GM19328 (cell line): ENCODE measurements around the gene CTXN1.
"Not testable (repeated sequence)": the region's sequence is repeated elsewhere in the genome, so short reads cannot be mapped to it uniquely, and the experiment has no call there.

ENCODE experiments used
- ATAC-seq: cut with Tn5 transposase; IDR thresholded peaks from one replicate; pipeline ENCODE4 v1.9.1; 2021; ENCODE audit warnings: mild to moderate bottlenecking, moderate library complexity; ENCODE audit not compliant: unreplicated experiment

CTXN1 gene

DNA sequence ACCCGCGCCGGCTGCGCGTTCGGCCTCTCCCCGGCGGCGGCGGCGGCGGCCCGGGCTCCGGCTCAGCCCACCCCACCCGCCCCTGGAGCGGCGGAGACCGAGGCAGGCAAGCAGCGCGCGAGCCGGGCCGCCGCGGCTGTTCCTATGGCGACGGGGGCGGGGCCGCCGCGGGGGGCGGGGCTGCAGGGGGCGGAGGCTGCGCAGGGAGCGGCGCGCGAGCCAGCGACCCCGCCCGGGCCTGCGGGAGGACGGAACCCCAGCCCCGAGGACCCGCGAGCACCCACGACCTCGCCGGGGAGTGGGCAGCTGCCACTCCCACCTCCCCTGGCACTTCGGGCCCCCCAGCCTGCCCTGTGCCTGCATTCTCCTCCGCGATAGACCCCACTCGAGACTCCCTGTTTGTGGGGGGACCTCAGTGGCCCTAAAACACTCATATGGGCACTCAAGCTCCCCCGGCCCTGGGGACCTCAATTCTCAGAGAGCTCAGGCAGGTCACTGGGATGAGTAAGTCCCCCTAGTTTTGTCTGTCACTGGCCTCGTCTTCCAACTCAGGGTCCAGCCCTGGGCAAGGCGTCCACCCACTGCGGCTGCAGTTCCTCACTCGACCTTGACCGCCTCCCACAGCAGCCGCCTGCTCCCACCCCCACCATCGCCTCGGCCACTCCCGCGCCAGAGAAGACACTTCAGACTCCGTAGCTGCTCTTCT is at the start of gene CTXN1:
TSS of gene CTXN1 (minus strand) at position 115 of the 706 bp plus-strand sequence. CDS start 597 bp downstream, outside the sequence.
- ATAC-seq, result no peak

DNA sequence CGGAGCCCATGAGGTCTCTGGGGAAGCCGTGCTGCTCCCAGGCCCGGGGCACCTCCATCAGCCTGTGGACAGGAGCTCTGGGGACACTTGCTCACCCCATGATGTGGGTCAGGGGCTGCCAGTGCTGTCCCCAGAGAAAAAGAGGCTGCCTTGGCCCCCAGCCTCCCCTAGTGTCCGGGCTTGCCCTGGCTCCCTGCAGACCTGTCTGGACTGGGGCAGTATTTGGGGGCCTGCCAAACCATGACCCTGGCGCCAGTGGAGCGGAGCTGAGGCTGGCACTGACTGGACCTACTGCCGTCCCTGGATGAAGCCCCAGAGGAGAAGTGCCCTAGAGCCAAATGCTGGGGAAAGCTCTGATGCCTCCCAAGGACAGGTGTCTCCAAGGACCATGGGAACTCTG is 49.1 kb upstream of the CTXN1 start:
- ATAC-seq, result no peak

DNA sequence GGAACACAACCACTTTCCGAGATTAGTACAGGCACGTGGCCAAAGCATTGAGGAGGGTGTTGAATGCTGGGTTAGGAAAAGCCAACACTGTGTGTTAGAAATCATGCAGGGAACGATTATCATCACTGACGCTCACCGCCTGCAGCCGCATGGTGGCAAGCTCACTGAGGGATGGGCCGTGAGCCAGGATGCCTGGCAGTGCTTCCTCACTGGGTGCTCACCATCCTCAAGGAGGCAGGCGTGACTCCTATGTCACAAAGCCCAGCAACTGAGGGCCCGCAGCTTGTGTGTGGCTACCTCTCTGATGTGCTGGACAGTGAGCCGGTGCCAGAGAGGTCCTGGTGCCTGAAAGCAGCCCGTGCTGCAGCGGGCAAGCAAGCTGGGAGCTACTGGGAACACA is 47.9 kb upstream of the CTXN1 start:
- ATAC-seq, result no peak

DNA sequence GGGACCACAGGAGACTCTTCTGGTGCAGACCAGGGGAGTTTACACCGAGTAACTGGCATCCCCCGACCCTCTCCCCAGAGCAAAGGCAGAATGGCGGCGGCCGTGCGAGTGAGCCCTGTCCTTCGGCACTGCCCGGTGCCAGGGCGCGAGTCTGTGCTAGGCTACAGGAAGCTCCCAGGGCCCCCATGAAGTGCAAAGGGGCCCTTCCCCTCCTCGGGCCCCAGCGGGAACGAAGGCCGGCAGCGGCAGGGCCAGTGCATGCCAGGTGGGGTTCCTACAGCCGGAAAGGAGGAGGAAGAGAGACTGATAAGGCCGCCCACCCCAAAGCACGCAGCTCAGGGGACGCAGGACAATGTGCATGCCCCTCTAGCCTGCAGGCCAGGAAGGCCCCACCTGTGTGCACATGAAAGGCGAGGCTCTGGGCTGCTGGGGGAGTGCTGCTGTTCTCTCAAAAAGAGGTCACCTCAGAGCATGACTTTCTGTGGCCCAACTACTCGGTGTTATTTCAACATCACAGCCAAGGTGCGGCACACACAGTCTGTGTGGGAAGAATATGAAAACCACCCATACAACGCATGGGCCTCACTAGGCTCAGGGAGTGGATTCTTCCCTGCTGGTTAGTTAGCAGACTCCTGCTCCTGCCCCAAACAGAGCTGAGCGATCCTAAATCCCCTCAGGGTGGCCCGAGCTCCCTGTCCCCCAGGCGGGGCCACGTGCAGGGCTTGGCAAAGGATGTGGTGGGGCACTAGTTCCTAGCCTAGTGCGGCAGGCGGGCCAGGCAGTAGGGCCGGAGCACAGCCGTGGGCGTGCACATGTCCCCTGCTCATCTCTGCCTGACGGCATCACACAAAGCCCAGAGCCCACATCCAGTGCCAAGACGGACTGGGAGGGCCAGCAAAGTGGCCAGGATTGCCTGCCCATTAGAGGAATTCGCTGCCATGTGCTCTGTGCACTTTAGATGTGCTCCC is 45.9 kb upstream of the CTXN1 start:
- ATAC-seq, result no peak

DNA sequence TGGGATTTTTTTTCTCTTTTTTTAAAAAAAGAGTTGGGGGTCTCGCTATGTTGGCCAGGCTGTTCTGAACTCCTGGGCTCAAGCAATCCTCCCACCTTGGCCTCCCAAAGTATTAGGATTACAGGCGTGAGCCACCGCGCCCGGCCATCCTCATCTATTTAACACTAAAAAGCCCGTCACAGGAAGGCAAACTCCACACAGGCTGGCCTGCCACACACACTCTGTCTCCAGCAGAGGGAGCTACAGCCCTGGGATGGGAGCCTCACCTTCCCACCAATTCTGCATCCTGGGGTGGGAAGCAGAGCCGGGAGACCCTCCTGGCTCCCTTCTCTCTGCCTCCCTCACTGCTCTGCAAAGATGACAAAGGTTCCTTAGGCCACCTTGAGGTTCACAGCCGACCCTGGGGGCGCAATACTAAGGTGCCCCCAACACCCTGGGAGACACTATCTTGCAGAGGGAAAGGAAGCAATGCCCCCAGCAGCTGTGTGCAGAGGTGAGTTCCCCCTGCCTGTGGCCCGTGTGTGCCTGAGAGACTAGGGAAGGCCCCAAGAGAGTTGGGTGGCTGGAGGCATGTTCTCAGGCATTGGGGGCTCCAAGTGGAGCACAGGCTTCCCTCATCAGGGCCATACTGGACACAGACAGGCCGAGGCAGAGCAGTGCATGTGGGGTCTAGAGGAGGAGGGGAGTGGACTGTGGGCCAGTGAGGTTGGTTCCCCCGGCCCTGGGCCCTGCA is 44.9 kb upstream of the CTXN1 start:
- ATAC-seq, result no peak

DNA sequence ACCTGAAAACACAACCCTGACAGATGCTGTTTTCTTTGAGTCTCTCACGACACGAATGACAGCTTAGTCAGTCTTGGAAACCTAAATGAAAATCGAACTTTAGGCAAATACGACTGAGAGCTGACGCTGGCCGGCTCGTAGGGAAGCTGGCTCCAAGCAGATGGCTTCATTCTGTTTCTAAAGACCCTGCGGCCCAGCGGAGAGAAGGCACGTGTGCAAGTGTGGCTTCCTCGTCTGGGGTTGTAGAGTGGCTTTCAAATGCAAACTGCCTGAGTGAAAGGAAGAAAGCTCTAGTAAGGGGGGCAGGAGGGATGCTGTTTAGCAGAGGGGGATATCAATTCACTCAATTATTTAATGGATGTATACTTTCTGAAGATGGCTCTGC is 43.6 kb upstream of the CTXN1 start:
- ATAC-seq, result no peak

DNA sequence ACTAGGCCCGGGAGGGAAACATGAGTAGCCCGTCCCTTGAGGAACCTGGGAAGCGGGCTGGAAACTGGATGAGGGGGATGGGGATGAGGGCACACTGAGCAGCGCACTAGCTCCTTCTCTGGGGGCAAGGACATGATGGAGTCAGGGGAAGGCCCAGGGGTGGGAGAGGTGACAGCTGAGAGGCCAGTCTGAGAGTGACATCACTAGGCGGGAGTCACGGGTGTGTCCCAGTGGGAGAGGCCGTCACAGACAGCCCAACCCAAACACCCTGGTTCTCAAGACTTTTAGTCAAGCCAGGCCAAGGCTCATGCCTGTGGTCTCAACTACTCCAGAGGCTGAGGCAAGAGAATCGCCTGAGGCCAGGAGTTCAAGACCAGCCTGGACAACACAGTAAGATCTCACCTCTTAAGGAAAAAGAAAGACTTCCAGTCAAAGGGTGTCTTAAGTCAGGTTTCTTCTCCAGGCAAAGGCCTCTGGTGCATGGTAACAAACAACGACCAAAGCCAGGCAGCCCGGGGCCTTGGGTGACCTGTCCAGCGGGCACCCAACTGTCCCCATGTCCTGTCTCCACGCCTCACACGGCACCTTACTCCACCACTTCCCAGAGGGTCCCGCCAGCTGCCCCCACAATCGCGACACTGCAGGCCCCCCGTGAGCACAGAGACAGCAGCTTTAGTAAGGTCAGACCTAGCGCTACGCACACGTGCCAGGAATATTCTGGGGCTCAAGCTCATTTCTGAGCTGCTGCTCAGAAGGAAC is 43.0 kb upstream of the CTXN1 start:
- ATAC-seq, result no peak

DNA sequence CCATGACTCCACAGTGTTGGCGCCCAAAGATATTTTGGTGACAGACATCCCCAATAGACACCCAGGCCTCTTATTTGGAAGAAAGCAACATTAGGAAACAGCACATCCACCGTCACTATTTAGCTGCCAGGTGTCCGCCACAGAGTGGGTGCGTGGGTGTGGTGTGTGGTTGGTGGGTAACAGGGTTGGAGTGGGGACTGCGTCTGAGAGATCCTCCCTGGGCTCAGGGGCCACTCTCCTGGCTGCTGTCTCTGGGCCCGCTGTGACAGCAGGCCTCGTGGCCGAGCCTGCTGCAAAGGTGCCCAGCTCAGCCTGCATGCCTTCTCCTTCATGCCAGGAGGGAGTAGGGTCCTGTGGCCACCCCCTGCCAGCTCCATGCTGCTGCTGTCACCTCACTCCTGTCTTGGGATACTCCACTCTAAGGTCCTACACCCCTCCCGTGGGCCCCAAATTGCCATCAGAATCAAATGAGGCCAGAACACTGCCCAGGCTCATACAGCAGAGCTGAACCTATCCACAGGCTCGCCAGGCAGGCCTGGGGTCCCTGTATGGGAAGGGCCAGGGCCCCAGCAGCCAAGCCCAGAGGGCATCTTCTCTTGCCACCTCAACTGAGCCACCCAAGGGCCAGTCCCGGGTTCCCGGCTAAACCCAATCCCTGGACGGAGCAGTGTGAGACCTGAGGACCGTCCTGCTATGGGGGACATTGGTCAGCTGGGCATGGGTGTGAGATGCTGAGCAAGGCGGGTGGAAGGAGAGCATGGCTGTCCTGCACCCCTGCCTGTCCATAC is 42.3 kb upstream of the CTXN1 start:
- ATAC-seq, result no peak

DNA sequence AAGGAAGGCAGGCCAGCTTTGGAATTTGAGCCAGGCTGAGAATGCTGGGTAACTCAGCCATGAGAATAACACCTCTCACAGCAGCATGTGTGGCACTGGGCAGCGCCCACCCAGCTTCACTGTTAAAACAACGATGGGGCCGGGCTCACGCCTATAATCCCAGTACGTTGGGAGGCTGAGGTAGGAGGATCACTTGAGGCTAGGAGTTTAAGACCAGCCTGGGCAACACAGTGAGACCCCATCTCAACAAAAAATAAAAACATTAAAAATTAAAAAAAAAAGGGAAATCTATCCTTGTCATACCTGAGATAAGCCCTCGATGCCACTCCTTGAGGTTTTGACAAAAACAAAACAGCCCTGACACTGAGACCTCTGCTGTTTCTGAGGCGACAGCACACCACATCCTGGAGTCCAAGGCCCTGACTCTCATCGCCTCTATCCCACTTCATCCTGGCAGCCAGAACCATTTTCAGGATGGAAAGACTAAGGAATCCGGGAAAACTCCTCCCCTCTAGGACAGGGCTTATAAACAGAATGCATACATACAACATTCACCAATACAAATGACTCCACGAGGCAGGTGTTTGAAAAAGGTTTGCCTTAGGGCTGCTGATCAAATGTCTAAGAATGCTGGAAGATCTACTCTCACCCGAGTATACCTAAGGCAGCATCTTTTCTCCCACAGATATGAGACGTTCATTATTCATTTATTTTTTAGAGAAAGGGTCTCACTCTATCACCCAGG is 40.2 kb upstream of the CTXN1 start:
- no peak for ATAC-seq

DNA sequence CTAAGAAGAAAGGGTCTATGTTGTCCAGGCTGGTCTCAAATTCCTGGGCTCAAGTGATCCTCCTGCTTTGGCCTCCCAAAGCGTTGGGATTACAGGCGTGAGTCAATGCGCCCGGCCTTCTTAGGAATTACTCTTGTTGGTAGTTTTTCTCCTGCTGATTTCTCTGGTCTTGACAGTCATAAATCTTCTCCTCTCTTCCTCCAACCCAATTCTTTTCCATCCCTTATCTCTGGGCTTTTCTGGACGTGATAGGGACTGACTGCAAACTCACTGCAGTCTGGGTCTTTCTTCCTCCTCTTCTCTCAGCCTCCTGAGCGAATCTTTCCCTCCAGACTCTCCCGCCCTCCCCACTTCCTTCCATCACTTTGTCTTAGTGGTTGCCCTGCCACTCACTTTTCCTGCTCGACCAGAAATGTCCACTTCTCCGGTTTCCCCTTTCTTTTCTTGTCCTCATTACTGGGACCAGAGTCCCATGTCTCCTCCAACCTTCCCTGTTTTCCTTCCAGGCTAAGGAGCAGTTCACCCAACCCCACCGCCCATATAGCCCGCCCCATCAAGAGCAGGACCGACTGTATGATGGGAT is 39.4 kb upstream of the CTXN1 start:
- no peak for ATAC-seq

DNA sequence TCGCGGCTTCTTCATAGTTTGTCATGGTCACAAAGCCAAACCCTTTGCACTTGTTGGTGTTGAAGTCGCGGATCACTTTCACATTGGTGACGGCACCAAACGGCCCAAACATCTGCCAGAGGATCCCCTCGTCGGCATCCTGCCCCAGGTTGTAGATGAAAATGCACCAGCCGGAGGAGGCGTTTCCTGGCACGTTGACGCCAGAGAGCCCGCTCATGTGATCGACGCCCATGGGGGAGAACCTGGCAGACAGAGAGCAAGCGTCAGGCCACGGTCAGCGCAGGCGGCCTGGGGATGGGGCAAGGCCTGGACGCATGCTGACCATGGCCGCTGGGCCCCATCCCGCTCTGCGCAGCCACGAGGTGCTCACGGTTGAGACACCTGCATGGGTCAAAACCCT is 37.6 kb upstream of the CTXN1 start:
- no peak for ATAC-seq

DNA sequence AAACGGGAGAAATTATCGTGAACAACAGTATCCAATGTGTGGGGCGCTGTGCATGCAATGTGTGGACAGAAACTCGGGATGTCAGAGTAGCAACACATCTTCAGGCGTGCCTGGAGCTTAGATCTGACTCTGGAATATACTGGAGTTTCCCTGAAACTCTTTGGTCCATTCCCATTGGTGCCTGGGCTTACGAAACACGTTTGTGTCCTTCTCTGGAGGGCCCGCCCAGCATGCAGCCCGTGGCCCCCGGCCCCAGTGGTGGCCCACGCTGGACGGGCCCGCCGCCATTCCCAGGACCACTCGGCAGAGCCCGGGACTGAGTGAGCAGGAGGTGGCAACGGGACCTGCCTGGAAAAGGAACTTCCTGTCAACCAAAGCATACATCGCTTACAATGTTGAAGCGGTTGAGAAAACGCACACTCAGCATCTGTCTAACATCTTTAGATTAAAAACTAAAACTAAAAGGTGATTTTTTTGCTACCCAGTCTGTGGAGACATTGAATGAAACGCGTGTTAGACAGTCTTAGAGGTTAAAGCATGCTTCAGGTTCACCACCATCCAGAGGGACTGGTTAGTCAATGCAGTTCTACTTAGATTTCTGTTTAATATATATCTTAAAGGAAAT is 36.8 kb upstream of the CTXN1 start:
- ATAC-seq, result no peak

DNA sequence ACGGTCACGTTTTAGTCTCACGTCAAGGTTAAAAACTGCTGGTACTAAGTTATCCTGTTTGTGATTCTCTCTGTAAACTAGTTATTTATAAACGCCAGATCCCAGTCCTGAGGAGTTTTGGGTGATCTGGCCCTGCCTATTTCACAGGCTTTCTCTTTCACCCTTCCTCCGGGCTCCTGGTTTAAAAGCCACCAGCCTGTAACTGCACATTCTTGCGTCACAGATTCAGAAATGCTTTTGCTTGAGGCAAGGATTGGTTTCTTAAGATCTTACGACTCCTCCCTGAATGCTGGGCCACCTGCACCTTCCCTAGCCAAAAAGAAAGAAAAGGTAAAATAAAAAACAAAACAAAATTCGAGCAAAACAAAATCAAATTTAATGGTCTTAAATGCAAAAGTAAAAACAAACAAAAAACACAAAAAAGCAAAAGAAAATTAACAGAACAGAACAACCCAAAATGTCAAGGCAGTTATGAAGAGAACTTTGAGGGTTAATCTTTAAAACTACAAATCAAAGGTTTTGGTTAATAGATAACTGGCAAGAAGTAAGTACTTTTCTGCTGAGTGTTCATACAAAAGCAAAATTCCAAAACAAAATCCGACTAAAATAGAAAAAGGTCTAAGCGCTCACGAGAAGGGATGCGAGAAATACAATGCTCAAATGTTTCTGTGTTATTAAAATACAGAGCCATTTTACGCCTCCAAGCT is 36.1 kb upstream of the CTXN1 start:
- no peak for ATAC-seq

DNA sequence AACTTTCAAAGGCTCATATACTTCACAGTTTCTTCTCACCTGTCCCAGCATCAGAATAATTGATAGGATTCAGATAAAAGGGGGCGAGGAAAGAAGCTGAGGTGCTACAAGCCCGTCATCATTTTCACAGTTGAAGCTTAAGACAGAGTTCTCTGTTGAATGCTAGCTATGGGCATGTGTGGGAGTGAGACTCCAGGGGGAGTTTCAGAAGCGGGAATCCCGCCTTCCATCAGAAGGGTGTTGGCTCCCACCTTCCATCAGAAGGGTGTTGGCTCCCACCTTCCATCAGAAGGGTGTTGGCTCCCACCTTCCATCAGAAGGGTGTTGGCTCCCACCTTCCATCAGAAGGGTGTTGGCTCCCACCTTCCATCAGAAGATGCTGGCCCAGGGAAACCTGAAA is 35.1 kb upstream of the CTXN1 start:
- ATAC-seq, result not testable (repeated sequence)

DNA sequence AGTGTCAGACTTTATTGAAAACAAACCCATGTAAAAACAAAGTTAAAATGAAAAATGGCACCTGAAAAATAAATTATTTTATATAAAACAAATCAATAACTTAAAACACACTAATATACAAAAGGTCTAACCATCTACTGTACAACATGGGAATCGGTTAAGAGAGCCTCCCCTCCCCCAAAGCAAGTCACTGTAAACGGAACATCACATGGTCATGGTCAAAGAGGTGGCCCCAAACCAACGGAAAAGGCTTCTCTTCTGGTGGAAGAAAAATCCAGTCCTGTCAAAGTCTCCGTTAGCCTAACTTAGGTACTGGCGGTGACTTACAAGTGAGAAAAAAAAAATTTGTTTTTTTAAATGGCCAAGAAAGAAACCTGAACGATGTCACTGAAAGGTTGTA is 33.3 kb upstream of the CTXN1 start:
- ATAC-seq, result no peak

DNA sequence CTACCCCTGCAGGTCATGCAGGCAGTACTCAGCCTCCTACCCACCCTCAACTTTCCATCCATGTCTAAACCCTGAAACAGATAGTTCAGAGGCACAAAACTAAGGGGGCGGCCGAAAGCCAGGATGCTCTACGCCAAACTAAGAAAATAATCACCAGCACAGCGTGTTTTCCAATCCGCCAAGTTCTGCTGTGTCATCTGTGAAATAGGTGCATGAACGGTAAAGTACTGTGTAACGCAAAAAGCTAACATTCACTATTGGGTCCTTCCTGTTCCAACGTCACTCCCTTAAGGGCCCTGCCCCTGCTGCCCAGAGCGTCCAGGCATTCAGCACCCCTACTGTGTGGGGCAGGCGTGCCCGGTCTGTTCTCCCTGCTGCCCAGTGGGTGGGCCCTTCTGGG is 29.8 kb upstream of the CTXN1 start:
- no peak for ATAC-seq

DNA sequence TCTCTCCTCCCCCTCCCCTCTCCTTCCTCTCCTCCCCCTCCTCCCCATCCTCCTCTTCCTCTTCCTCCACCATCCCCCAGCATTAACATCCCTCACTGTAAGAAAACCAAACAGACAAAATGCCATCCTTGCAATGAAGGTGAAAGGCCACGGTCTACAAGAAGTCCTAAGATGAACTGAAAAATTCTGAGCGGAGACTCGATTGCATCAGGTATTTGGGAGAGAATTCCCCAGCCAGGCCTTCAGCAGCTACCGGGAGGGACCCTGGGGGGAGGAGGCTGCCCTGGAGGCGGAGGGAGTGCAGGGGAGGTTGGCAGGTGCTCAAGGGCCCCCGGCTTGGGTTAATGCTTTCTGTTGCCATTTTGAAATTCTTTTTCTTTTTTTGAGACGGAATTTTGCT is 27.6 kb upstream of the CTXN1 start:
- no peak for ATAC-seq

DNA sequence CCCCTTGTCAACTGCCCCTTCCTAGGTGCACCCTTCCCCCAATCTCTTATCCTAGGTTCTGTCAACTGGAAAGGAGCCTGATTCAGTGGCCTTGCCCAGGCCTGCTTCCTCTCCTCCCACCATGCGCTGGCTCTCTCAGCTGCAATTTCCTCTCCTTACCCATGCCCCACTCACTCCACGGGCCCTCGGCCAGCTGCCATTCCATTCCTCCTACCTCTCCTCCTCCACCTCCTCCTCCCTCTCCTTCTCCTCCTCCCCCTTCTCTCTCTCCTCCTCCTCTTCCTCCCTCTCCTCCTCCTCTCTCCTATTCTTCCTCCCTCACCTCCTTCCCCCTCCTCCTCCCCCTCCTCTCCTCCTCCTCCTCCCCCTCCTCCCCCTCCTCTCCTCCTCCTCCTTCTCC is 27.1 kb upstream of the CTXN1 start:
- ATAC-seq, result no peak
